Activated CD4-positive, alpha-beta T cell treated with anti-CD3 and anti-CD28 coated beads for 1 hour (primary cell): Measurements from ENCODE around the gene NRXN3.

Source experiments
- DNase-seq: peaks from one replicate; pipeline ENCODE4 v3.0.0-alpha.2; 2020

Gene NRXN3

DNA sequence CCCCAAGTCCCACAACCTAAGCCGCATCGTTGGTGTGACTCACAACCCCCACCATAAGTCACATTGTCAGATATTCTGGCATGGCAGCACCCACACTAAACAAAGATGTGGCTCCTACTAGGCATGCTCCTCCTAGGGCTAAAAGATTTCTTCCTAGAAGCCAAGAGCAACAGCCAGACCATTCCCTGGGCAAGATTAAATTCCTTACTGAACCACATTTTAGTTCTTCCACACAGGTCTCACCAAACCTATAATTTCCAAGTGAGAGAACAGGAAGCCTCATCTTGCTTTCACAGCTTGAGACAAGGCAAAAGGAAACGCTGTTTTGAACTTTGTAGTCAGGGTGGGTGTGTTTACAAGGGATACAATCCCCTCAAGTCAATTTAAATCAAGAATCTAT lies 1408.3 kb downstream of the NRXN3 start:
- DNase-seq, result no peak

DNA sequence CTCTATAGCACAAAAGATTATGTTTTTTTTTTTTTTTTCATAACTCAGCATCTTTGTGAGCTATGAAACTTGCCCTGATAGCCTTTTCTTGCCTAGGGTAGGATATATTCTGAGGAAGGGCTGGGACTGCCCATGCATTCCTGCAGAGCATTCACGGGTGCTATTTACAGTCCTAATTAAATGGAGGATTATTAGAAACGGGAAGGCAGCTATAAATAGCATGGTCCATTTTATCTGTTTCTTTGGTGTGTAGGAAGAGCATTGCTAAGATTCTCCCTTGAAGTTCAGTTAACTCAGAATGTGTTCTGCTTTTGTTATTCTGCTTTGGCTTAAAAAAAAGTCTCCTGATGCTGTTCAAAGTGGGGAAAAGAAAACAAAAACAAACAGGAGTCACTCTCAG lies 1410.2 kb downstream of the NRXN3 start:
- DNase-seq, result no peak

GRCh38 chr14:79580906-79581305 lies 1410.7 kb downstream of the NRXN3 start:
- DNase-seq, result no peak

- no peak for DNase-seq
Observed at GRCh38 chr14:79581912-79582576, 1411.9 kb downstream of the NRXN3 start.

DNA sequence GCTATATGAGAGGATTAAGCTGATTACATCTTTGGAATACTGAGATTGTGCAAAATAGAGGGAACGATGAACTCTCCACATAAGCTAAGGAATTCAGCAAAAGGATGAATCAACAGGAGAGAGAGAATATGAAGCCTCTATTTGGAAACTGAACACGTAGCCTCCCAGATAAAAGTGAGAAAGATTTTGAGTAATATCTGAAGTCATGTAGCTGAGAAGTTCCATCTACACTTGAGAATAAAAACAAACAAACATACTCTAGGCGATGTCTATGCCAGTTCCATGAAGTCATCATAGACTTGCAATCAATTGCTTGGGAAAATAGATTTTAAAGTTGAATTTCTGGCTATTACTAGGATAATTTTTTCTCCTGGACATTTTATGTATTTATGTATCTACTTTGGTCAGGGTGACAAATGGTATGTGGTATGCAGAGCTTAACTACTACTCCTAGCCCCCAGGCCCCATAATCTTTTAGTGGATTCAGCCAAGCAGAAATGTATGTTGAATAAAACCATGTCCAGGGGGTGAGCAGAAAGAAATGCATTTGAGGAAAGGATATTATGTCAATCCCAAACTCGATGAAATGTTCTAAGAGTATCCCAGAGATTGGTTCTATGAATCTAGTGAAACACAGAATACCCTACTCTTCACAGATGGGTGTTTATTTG lies 1413.7 kb downstream of the NRXN3 start:
- no peak for DNase-seq

- no peak for DNase-seq
Observed at GRCh38 chr14:79584679-79585078, 1414.5 kb downstream of the NRXN3 start.

DNA sequence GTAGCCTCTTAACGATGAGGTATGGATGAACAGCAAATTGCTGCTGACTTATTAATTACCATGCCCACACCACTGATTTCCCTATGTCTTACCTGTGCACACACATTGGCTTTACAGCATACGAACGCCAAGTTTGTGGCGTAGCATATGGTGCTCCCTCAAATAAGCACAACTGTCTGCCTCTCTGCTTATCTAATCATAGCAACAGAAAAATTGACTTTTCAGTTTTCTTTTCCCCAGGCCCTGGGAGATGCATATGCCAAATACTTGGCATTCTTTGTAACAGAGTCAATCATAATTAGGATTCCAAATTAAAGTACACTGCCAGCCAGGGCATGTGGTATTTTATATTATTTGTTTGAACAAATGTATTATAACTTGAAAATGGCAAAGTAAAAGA lies 1415.7 kb downstream of the NRXN3 start:
- no peak for DNase-seq

GRCh38 chr14:79586416-79586815 lies 1416.2 kb downstream of the NRXN3 start:
- no peak for DNase-seq

- no peak for DNase-seq
Observed at GRCh38 chr14:79586989-79587598, 1416.9 kb downstream of the NRXN3 start.

- DNase-seq, result no peak
Observed at GRCh38 chr14:79587875-79588274, 1417.7 kb downstream of the NRXN3 start.

GRCh38 chr14:79588398-79588797 lies 1418.2 kb downstream of the NRXN3 start:
- DNase-seq, result no peak

DNA sequence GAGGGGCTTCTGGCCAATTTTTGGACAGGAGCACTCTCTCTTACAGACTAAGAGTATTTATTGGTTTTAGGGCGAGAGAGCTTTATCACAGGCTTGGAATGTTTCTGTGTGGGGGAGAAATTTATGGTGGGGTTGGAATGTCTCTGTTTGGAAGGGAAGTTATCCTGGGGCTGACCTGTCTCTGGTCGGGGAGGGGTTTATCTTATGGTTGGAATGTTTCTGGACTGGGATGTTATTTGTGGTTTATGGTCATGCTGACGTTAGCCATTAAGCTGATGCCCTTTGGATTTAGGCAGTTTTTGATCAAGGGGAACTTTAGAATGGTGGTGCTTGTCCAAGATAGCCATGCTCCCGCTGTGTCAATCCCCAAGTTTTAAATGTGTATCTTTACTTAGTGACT lies 1426.4 kb downstream of the NRXN3 start:
- DNase-seq, result no peak

DNA sequence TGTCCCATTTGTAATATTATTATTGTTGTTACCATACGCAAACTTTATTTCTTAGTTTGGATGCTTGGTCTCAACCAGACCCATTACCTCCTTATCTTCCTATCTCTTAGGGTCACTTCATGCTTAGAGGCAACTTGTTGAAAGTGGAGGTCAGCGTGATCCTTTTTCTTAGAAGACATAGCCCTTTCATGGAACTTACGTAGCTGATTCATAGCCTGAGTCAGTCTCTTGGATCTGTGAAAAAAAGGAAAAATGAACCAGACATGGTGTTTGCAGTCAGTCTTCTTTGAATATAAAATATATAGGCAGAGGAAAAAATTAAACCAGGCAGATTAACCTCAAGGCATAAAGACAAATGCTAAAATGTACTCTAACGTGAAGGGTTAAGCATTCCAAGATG lies 1427.4 kb downstream of the NRXN3 start:
- DNase-seq, result no peak

GRCh38 chr14:79598339-79598738 lies 1428.2 kb downstream of the NRXN3 start:
- no peak for DNase-seq

DNA sequence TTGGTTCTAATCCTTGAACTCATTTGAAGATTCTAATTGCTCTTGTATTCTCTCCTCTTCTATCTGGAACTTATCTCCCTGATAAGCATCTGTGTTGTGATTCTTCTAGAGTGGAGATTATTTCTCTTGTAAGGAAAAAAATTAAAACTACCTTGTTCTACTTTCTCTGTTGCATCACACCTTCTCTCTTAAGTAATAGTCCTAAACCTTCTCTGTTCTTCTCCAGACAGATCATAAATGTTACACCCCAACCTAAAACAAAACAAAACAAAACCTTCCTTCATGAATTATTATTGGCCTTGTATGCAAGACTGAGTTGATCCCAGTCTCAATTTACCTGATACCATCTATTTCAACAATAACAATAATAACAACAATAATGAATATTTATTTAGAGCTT lies 1429.1 kb downstream of the NRXN3 start:
- DNase-seq, result no peak

DNA sequence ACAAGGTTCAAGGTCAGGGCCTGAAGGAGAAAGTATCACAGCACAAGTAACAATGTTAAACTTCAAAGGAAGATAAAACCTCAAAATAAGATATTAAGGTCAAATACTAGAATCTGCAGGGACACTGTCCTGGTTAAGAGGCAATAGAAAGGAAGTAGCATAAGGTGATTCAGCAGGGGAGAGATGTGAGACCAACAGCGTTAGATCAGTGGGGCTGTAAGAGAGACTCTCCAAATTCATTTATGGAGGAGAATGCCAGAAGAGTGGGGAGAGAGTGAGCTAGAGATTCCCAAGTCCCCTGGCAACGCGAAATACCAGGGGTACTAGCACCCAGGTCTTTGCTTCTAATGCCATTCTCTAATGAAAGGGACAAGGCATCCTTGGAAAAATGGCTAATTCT lies 1430.2 kb downstream of the NRXN3 start:
- DNase-seq, result no peak

GRCh38 chr14:79601579-79601978 lies 1431.4 kb downstream of the NRXN3 start:
- DNase-seq, result no peak

DNA sequence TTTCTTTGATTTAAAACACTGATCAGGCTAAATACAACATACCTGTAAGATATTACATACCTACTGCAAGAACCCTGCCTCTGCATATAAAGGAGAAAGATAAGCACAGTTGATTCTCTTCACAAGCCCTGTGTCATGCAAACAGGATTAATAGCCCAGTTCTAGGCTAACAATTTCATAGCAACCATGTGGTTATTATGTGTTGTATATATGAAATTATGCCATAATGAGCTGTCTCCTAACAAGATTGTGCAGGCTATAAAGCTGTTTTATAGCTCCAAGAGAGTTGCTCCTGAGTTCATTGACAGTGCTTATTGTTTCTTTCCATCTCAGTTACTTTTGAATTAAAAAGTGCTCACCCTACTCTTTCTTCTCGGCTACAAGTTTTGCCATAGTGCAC lies 1431.9 kb downstream of the NRXN3 start:
- no peak for DNase-seq

GRCh38 chr14:79602742-79603141 lies 1432.6 kb downstream of the NRXN3 start:
- no peak for DNase-seq

GRCh38 chr14:79605849-79606248 lies 1435.7 kb downstream of the NRXN3 start:
- DNase-seq, result no peak

DNA sequence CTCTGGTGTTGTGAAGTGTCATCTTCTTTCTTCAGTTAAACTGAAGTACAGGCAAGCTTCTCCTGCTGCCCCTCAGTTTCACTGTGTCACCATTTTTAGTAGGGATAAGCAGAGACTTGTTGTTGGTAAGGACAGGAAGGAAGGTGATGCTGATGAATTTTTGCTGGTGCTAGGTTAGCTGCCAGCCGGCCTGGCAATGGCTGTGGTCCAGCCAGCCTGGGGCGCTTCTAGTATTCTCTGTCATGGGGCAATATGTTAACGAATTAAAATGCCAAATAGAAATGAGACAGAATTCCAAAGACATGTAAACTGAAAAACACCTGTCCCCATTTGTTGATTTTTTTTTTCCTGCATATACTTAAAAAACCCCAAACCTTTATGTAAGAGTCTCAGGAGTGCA lies 1438.3 kb downstream of the NRXN3 start:
- DNase-seq, result no peak

DNA sequence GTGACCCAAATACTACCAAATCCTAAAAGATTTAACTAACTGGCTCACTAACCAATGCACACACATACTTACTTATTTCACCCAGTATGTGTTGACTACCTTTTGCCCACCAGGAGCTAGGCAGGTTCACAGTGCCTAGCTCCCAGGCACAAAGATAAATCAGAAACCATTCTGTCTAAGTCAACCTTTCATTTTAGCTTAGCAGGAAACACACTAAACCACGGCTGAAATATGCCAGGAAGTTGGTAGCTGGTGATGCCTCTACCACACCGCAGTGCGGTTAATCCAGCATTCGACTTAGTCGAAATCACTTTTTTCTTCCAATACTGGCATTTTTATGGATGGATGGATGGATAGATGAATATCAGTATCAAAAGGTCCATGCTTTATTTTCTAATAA lies 1443.5 kb downstream of the NRXN3 start:
- DNase-seq, result no peak

DNA sequence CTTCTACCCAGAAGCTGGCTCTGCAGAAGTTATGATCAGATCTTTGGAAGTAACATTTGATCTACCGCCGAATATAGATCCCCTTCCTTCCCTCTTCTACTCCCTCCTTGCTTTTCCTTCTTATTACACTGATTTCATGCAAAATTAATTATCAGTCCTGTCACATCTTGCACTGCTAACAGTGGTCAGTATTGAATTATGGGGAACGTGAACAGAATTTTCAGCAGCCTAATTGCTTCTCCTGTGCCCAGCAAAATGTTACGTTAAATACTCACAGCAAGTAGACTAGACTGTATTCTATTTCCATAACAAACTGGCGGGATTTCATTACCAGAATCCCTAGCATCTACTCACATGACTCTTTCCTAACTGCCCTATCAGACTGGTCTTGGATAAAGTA lies 1444.3 kb downstream of the NRXN3 start:
- no peak for DNase-seq

DNA sequence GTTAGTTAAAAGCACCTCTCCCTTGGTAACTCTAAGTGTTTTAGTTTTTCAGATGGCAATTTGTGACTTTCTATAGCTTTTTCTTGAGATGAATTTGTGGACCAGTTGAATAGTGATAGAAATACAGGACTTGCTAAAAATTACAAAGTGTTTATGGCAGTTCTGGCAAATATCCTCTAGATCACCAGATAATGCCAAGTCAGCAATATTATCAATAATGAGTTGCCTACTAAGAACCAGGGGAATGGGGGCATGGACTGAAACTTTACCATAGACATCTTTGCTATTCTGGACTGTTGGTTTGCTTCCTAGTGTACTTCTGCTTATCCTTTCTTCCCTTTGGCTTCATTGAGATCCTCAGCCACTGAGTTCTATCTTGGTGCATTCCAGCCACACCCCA lies 1456.9 kb downstream of the NRXN3 start:
- no peak for DNase-seq
